A549 (cell line): ENCODE measurements around the gene CHST10. TPM values are rescaled to one million over a fixed set of nuclear protein-coding genes. Genes with fewer than 3 reads are reported as not detected.

Experiments used
- ATAC-seq, 2 experiments: fragments of 200-7000 bp in 1 of 2; fragments of >200 bp in 1 of 2; cut with Nextera tagmentation in 1 of 2; cut with Tn5 transposase in 1 of 2; 3 replicates each; pipeline versions ENCODE4 v1.8.0 to v1.9.1; 2018 to 2020; ENCODE audit warnings: mild to moderate bottlenecking in 1 of 2, moderate library complexity in 1 of 2
- CTCF ChIA-PET: fragments of 300-600 bp; sonication (Branson Sonifier 250); formaldehyde crosslinking; extraction: SDS; loops from one replicate; lab custom pipeline; 2021; ENCODE audit warnings: antibody characterized with exemption, inconsistent platforms; lab: Yijun Ruan, JAX
- POLR2A ChIA-PET: fragments of 350-600 bp; formaldehyde crosslinking; extraction: SDS; loops from one replicate; lab custom pipeline; 2021; ENCODE audit warnings: antibody characterized with exemption, inconsistent platforms; lab: Yijun Ruan, JAX
- DNase-seq, 2 experiments: peaks; one replicate each; pipeline versions ENCODE4 v3.0.0 to v3.0.0-alpha.2; 2011 to 2016; ENCODE audit warnings: low read depth in 1 of 2, low spot score in 1 of 2
- FAIRE-seq: peaks from 2 replicates; lab custom pipeline; 2011; peaks lifted over from hg19 to GRCh38; lab: Jason Lieb, UNC
- H3K27ac ChIP-seq, 2 experiments: fragments of >200 bp; sonication (Bioruptor Twin); formaldehyde crosslinking; 3 replicates each; pipeline ENCODE4 v1.5.1; 2016 to 2017
- H3K4me1 ChIP-seq: fragments of >200 bp; sonication (Bioruptor Twin); formaldehyde crosslinking; 3 replicates; pipeline ENCODE4 v1.6.1; 2016
- H3K4me2 ChIP-seq: fragments of >200 bp; sonication (Bioruptor Twin); formaldehyde crosslinking; 3 replicates; pipeline ENCODE4 v1.6.1; 2016
- H3K4me3 ChIP-seq: fragments of >200 bp; sonication (Bioruptor Twin); formaldehyde crosslinking; 3 replicates; pipeline ENCODE4 v1.5.1; 2016
- H3K9me3 ChIP-seq: fragments of >200 bp; sonication (Bioruptor Twin); formaldehyde crosslinking; 3 replicates; pipeline ENCODE4 v1.6.1; 2016
- CBX8 ChIP-seq: fragments of 200-600 bp; sonication (generic); IDR thresholded peaks from 2 replicates; pipeline ENCODE4 v1.6.1; 2016
- CHD2 ChIP-seq: fragments of 150-350 bp; IDR thresholded peaks from 2 replicates; pipeline ENCODE4 v1.6.1; 2014; ENCODE audit warnings: low read length; ENCODE audit not compliant: partially characterized antibody
- CHD4 ChIP-seq: fragments of 200-600 bp; sonication (generic); IDR thresholded peaks from 2 replicates; pipeline ENCODE4 v1.6.1; 2016; ENCODE audit warnings: antibody characterized with exemption, mild to moderate bottlenecking, borderline replicate concordance
- E2F6 ChIP-seq: IDR thresholded peaks from 2 replicates; pipeline ENCODE4 v1.6.1; 2012; ENCODE audit warnings: low read depth, borderline replicate concordance
- EHF ChIP-seq: fragments of 250-450 bp; sonication (Bioruptor Pico); IDR thresholded peaks from 2 replicates; pipeline ENCODE4 v1.5.0; 2020; ENCODE audit warnings: mild to moderate bottlenecking
- EHMT2 ChIP-seq: fragments of 200-600 bp; sonication (generic); IDR thresholded peaks from 2 replicates; pipeline ENCODE4 v1.6.1; 2016; ENCODE audit warnings: antibody characterized with exemption, low read depth, mild to moderate bottlenecking, moderate library complexity
- ELK1 ChIP-seq: fragments of 150-350 bp; IDR thresholded peaks from 2 replicates; pipeline ENCODE4 v1.6.1; 2014; ENCODE audit warnings: low read depth, mild to moderate bottlenecking, low read length
- EP300 ChIP-seq, 2 experiments: fragments of >200 bp; sonication (Bioruptor Twin); formaldehyde crosslinking; IDR thresholded peaks; 2 replicates in 1 of 2; 3 replicates in 1 of 2; pipeline ENCODE4 v1.6.1; 2016 to 2017
- FOSB ChIP-seq: fragments of 250-450 bp; sonication (Bioruptor Pico); IDR thresholded peaks from 2 replicates; pipeline ENCODE4 v1.5.0; 2020; ENCODE audit warnings: mild to moderate bottlenecking, moderate library complexity
- HEYL ChIP-seq: fragments of 250-450 bp; sonication (Bioruptor Pico); IDR thresholded peaks from 2 replicates; pipeline ENCODE4 v1.8.0; 2021; ENCODE audit warnings: mild to moderate bottlenecking, moderate library complexity
- HMGXB4 ChIP-seq: fragments of 250-450 bp; sonication (Bioruptor Pico); IDR thresholded peaks from 2 replicates; pipeline ENCODE4 v1.5.0; 2021; ENCODE audit warnings: mild to moderate bottlenecking, moderate library complexity, borderline replicate concordance
- HOXB13 ChIP-seq: fragments of 250-450 bp; sonication (Bioruptor Pico); IDR thresholded peaks from 2 replicates; pipeline ENCODE4 v1.5.0; 2020; ENCODE audit warnings: low read depth, mild to moderate bottlenecking, moderate library complexity
- JUNB ChIP-seq: fragments of >200 bp; sonication (Bioruptor Twin); formaldehyde crosslinking; IDR thresholded peaks from 2 replicates; pipeline ENCODE4 v1.6.1; 2016
- MAZ ChIP-seq: fragments of 150-350 bp; IDR thresholded peaks from 2 replicates; pipeline ENCODE4 v1.6.1; 2014; ENCODE audit warnings: antibody characterized with exemption, low read depth, low read length, borderline replicate concordance
- MYC ChIP-seq: IDR thresholded peaks from 2 replicates; pipeline ENCODE4 v1.6.1; 2012; ENCODE audit warnings: mild to moderate bottlenecking, inconsistent platforms, low read length, improper control_type of control experiment, borderline replicate concordance
- NFE2L2 ChIP-seq: fragments of 150-350 bp; conservative IDR thresholded peaks from 2 replicates; pipeline ENCODE4 v1.6.1; 2014; ENCODE audit warnings: low read length
- POLR2A ChIP-seq: IDR thresholded peaks from 2 replicates; pipeline ENCODE4 v1.6.1; 2012; ENCODE audit warnings: mild to moderate bottlenecking, low read length
- REST ChIP-seq: fragments of 200-600 bp; sonication (generic); IDR thresholded peaks from 2 replicates; pipeline ENCODE4 v1.6.1; 2016; ENCODE audit warnings: antibody characterized with exemption, mild to moderate bottlenecking, moderate library complexity
- RFX5 ChIP-seq: fragments of 450-650 bp; IDR thresholded peaks from 2 replicates; pipeline ENCODE4 v1.7.1; 2014; ENCODE audit warnings: antibody characterized with exemption, mild to moderate bottlenecking, moderate library complexity
- RNF2 ChIP-seq: fragments of 200-600 bp; sonication (generic); IDR thresholded peaks from 2 replicates; pipeline ENCODE4 v1.6.1; 2016; ENCODE audit warnings: low read depth, mild to moderate bottlenecking, antibody characterized with exemption, moderate library complexity, borderline replicate concordance
- SMC3 ChIP-seq: fragments of >200 bp; sonication (Bioruptor Twin); formaldehyde crosslinking; IDR thresholded peaks from 3 replicates; pipeline ENCODE4 v1.6.1; 2018; ENCODE audit warnings: inconsistent platforms
- TP53 ChIP-seq: fragments of 250-450 bp; sonication (Bioruptor Pico); IDR thresholded peaks from 2 replicates; pipeline ENCODE4 v1.5.0; 2021; ENCODE audit warnings: mild to moderate bottlenecking, moderate library complexity
- USF2 ChIP-seq: fragments of 450-650 bp; IDR thresholded peaks from 2 replicates; pipeline ENCODE4 v1.6.1; 2014; ENCODE audit warnings: antibody characterized with exemption
- ZFP36 ChIP-seq: fragments of 450-650 bp; IDR thresholded peaks from 2 replicates; pipeline ENCODE4 v1.6.1; 2014; ENCODE audit warnings: borderline replicate concordance; ENCODE audit not compliant: partially characterized antibody
- ZNF302 ChIP-seq: fragments of 250-450 bp; sonication (Bioruptor Pico); IDR thresholded peaks from 2 replicates; pipeline ENCODE4 v1.9.0; 2021; ENCODE audit warnings: inconsistent platforms, mild to moderate bottlenecking, moderate library complexity
- WGBS: methylation state at CpG from one replicate; pipeline ENCODE4 v1.1.6; 2017; ENCODE audit errors: missing lambda C conversion rate; 5-methylcytosine and 5-hydroxymethylcytosine counted together
- polyA plus RNA-seq, 4 experiments: library from polyadenylated mRNA; depleted of rRNA in 3 of 4; stranded (reverse); fragments of >200 nt; fragmentation: RNase III in 1 of 4; extraction: RNeasy Plus Mini Kit Qiagen cat#74134 plus additional on column Dnase treatment in 1 of 4; gene quantifications; 2 replicates in 3 of 4; 3 replicates in 1 of 4; pipeline ENCODE4 v1.2.3, GENCODE V29; 2011 to 2017

The CHST10 gene
- polyA plus RNA-seq, 2 of the 4 experiments (the other 2 are of a cell fraction) = 16.6 to 24.0 TPM

- POLR2A ChIA-PET = interaction anchor here (1.0 kb wide), 1 partner anchor 150 kb away, joined by 3 read pairs; the partner anchor contains the start of gene PDCL3
- Histone ChIP-seq H3K4me3 (no peak overlapping the region), H3K9me3 (no peaks in the 10 kb centered on the region), H3K4me2 (no peak overlapping the region), H3K4me1 (peaks cover 11% of the 10 kb centered on the region; the same call in 1 of the 3 replicates), H3K27ac (no peak overlapping the region)
- TF ChIP-seq USF2 (no peak), MYC (no peak), ZFP36 (no peak), EHMT2 (no peak), NFE2L2 (no peak), TP53 (CRISPR knock-in tag) (no peak), EHF (CRISPR knock-in tag) (no peak), SMC3 (no peak), MAZ (no peak), JUNB (no peak), E2F6 (no peak), ZNF302 (CRISPR knock-in tag) (no peak), RFX5 (no peak), RNF2 (no peak), EP300 (IDR thresholded peaks at IDR 0.05) (no peak), REST (no peak), HEYL (CRISPR knock-in tag) (no peak), ELK1 (no peak), CHD4 (no peak), POLR2A (no peak)
- CTCF ChIA-PET = interaction anchor here (0.6 to 1.1 kb wide), 2 partner anchors 9 to 15 kb away, joined by 3 to 4 read pairs; no protein-coding TSS in a partner anchor
- FAIRE-seq (no peak), ATAC-seq (no peak), DNase-seq (no peak)
- 96% methylated on average over 5 of the region's 5 CpGs for WGBS
These were observed 4.6 kb downstream of the CHST10 start for GRCh38 chr2:100412881-100413321.

- no peak for DNase-seq
- POLR2A ChIA-PET = interaction anchor here (1.0 kb wide), 1 partner anchor 150 kb away, joined by 3 read pairs; the partner anchor contains the start of gene PDCL3
- TF ChIP-seq CHD2 (no peak), MYC (no peak), TP53 (CRISPR knock-in tag) (no peak), HMGXB4 (CRISPR knock-in tag) (no peak), CBX8 (no peak), NFE2L2 (no peak), HOXB13 (no peak), FOSB (CRISPR knock-in tag) (no peak)
- CTCF ChIA-PET = interaction anchor here (0.6 to 1.1 kb wide), 2 partner anchors 10 to 16 kb away, joined by 3 to 4 read pairs; no protein-coding TSS in a partner anchor
- no peak for FAIRE-seq
- Histone ChIP-seq H3K4me2 (no peak overlapping the region), H3K4me3 (no peak overlapping the region), H3K27ac (no peak overlapping the region), H3K9me3 (no peaks in the 10 kb centered on the region), H3K4me1 (peaks cover 11% of the 10 kb centered on the region; the same call in 1 of the 3 replicates)
- no peak for ATAC-seq
- WGBS = 75% methylated on average over 4 of the region's 4 CpGs
These were observed 5.0 kb downstream of the CHST10 start for GRCh38 chr2:100412466-100412865.
